ENCODE results near the gene AKT1S1. TPM values are rescaled to one million over a fixed set of nuclear protein-coding genes. Genes with fewer than 3 reads are reported as not detected.

The AKT1S1 gene
- total RNA-seq, 2 experiments from 2014 or later: 21.0 to 22.7 TPM

- H3K27ac Mint-ChIP-seq: peak overlapping the region; percentile 79
- H3K4me3 Mint-ChIP-seq: no peak overlapping the region
- H3K36me3 Mint-ChIP-seq: peaks cover 58% of the 10 kb centered on the region
- no peaks in the 10 kb centered on the region for H3K9me3 Mint-ChIP-seq
- H3K27me3 Mint-ChIP-seq: no peaks in the 10 kb centered on the region
- DNase-seq: no peak
- peaks cover 40% of the 10 kb centered on the region for H3K4me1 Mint-ChIP-seq
These were observed 36.0 kb upstream of the AKT1S1 start for GRCh38 chr19:49912965-49913685.

- H3K27me3 Mint-ChIP-seq: no peaks in the 10 kb centered on the region
- H3K4me3 Mint-ChIP-seq: peak overlapping the region; percentile 6
- no peaks in the 10 kb centered on the region for H3K9me3 Mint-ChIP-seq
- peaks cover 61% of the 10 kb centered on the region for H3K36me3 Mint-ChIP-seq
- H3K27ac Mint-ChIP-seq: peak overlapping the region; percentile 79
- DNase-seq: no peak
- H3K4me1 Mint-ChIP-seq: peaks cover 45% of the 10 kb centered on the region
These were observed 34.4 kb upstream of the AKT1S1 start for GRCh38 chr19:49911381-49912145.

DNA sequence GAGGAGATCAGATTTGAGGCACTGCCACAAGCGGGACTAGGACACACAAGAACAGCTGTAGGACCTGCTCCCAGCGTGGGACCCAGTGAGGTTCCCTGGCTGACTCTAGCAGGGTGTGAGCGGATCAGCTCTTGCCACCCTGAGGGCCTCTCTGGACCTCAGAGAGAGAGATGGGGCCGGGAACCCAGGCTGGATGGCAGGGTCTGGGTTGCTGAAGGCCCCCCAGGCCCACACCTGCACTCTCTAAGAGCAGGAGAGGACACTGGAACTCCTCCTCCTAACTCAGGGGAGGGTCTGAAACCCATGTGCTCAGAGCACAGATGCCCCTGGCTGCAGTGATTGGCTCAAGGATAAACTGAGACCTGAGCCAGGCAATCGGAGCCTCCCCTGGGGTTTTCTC lies 33.0 kb upstream of the AKT1S1 start:
- H3K27me3 Mint-ChIP-seq: no peaks in the 10 kb centered on the region
- no peaks in the 10 kb centered on the region for H3K9me3 Mint-ChIP-seq
- H3K27ac Mint-ChIP-seq: peak overlapping the region; percentile 29
- H3K4me1 Mint-ChIP-seq: peaks cover 45% of the 10 kb centered on the region
- H3K4me3 Mint-ChIP-seq: no peak overlapping the region
- H3K36me3 Mint-ChIP-seq: peaks cover 61% of the 10 kb centered on the region
- DNase-seq: no peak

DNA sequence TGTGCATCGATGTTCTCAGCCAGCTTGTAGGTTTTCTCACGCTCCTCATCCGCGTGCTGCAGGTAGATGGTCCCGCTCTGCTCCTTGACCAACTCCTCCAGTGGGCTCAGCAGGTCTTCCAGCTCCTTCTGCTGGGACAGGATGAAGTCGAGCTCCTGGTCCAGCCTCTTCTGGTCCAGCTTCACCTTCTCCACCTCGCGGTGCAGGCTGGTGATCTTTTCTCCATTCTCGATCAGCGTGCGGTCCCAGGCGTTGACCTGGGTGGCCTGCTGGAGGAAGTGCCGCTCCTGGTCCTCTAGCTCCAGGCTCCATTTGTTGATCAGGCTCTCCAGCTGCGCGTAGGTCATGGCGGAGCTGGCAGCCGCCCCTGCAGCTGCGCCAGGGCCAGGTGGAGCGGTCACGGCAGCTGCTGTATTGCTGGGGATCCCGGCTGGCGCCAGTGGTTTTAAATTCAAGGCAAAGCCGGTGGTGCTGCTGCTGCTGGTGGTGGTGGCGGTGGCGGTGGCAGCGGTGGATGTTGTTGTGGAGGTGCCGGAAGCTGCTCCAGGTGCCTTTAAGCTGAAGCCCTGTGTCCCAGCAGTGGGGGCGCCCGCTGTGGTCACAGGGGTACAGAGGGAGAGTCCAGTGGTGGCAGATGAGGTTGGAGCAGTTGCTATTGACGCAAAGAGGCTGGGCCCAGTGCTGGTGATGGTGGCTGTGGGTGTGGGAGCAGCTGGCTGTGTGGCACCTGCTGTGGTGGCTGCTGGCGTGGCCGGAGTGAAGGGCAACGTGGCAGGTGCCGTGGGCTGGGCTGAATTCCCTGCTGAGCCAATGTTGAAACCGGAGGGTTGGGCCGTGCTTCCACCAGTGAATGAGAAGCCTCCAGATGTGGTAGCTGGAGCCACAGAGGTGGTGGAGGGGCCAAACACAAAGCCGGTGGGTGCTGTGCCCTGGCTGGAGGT lies 31.6 kb upstream of the AKT1S1 start:
- Mint-ChIP-seq H3K4me1 (peaks cover 49% of the 10 kb centered on the region), H3K9me3 (no peaks in the 10 kb centered on the region), H3K27me3 (no peaks in the 10 kb centered on the region), H3K36me3 (peaks cover 54% of the 10 kb centered on the region), H3K27ac (no peak overlapping the region), H3K4me3 (no peak overlapping the region)
- DNase-seq: no peak

DNA sequence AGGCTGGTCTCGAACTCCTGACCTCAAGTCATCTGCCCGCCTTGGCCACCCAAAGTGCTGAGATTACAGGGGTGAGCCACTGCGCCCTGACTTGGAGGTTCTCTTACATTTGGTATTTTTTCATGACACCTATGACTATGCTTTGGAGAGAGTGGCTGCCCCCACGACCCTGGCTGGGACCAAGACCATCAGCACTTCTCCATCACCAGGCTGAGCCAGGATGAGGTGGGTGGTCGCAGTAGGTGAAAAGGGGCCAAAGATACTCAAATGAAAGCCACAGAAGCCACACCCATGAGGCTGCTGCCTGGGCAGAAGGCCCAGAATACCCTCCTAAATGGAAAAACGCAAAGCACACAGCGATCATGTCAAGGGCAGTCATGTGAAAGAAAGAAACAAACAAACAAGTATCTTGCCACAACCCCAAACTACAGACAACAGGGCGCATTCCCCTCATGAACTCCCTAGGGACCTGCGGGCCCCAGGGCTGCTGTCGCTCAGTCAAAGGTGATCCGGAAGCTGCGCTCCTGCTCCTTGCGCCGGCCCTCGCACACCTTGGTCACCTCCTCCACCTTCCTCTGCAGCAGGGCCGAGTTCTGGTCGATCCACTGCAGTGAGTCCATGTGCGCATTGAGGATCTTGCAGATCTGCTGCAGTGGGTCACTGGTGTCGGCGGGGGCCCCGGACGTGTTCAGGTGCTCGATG lies 30.7 kb upstream of the AKT1S1 start:
- peaks cover 46% of the 10 kb centered on the region for H3K4me1 Mint-ChIP-seq
- no peaks in the 10 kb centered on the region for H3K27me3 Mint-ChIP-seq
- no peak for DNase-seq
- H3K27ac Mint-ChIP-seq: no peak overlapping the region
- no peak overlapping the region for H3K4me3 Mint-ChIP-seq
- H3K9me3 Mint-ChIP-seq: no peaks in the 10 kb centered on the region
- peaks cover 49% of the 10 kb centered on the region for H3K36me3 Mint-ChIP-seq

- H3K27ac Mint-ChIP-seq: peak overlapping the region; percentile 20
- H3K9me3 Mint-ChIP-seq: no peaks in the 10 kb centered on the region
- peak overlapping the region; percentile 29 for H3K4me3 Mint-ChIP-seq
- peaks cover 43% of the 10 kb centered on the region for H3K36me3 Mint-ChIP-seq
- peaks cover 39% of the 10 kb centered on the region for H3K4me1 Mint-ChIP-seq
- no peaks in the 10 kb centered on the region for H3K27me3 Mint-ChIP-seq
- no peak for DNase-seq
These were observed 29.9 kb upstream of the AKT1S1 start for GRCh38 chr19:49906879-49907564.

DNA sequence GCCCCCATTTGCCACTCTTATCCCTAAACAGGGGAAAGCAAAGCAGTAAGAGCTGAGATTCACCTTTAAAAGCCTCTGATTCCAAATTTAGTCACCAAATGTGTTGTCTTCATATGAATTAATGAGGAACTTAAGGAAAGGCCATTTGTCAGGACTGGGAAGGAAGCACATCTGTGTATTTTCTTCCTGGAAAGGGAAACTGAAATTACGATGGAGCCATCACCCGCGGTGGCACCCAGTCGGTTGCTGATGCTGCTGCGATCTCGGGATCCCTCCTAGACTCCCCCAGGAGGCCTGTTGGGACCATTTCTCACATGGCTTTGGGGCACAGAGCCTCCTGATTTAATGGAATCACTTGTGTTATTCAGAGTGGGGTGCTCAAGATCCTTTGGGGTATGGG lies 27.0 kb upstream of the AKT1S1 start:
- DNase-seq: no peak
- Mint-ChIP-seq H3K9me3 (no peaks in the 10 kb centered on the region), H3K27ac (no peak overlapping the region), H3K27me3 (no peaks in the 10 kb centered on the region), H3K4me3 (no peak overlapping the region), H3K4me1 (peaks cover 39% of the 10 kb centered on the region), H3K36me3 (peaks cover 27% of the 10 kb centered on the region)

- peak; percentile 70 for DNase-seq
- Mint-ChIP-seq H3K27me3 (no peaks in the 10 kb centered on the region), H3K27ac (peak within 1 kb of the TSS; percentile 85), H3K4me1 (peaks cover 41% of the 10 kb centered on the region), H3K4me3 (peak within 1 kb of the TSS; percentile 68), H3K36me3 (peaks cover 2% of the 10 kb centered on the region), H3K9me3 (no peaks in the 10 kb centered on the region)
These were observed 19.9 kb upstream of the AKT1S1 start, which contains the start of gene IL4I1 for GRCh38 chr19:49896863-49897621. Gene IL4I1 (minus strand): TSS chr19:49896887. CDS start chr19:49896160, 727 bp downstream.

- Mint-ChIP-seq H3K4me3 (no peak overlapping the region), H3K36me3 (peaks cover 2% of the 10 kb centered on the region), H3K9me3 (no peaks in the 10 kb centered on the region), H3K4me1 (peaks cover 31% of the 10 kb centered on the region), H3K27ac (peak overlapping the region; percentile 85), H3K27me3 (no peaks in the 10 kb centered on the region)
- no peak for DNase-seq
These were observed 18.6 kb upstream of the AKT1S1 start for GRCh38 chr19:49895566-49896297.

- Mint-ChIP-seq H3K9me3 (no peaks in the 10 kb centered on the region), H3K4me3 (no peak overlapping the region), H3K27ac (no peak overlapping the region), H3K36me3 (peaks cover 2% of the 10 kb centered on the region), H3K27me3 (no peaks in the 10 kb centered on the region), H3K4me1 (peaks cover 26% of the 10 kb centered on the region)
- no peak for DNase-seq
These were observed 17.9 kb upstream of the AKT1S1 start for GRCh38 chr19:49894879-49895565.

DNA sequence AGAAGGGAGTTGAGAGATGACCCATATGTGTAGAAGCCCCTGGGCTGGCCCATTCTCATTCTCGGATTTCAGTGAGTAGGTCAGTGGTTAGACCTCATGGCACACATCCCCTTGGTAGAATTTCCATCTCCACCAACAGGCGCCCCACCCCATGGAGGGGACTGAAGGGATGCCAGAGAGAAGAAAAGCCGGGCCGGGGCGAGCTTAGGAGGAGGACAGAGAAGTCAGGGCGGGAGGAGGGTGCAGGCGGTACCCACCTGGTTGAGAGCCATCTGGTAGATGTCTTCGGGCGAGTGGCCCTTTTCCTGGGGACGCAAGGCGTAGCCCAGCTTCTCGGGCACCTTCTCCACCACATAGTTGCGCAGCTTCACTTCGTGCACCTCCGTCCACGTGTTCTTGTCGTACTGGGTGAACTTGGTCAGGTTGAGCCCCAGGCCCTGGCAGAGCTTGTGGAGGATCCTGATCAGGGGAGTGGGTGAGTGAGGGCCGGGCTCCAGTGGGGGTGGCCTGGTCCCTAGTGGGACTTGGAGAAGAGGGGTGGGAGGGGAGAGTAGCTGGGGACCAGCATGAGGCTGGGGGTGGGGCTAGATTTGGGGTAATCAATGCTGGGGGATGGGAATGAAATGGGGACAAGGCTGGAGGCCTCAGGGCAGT lies 17.0 kb upstream of the AKT1S1 start:
- H3K36me3 Mint-ChIP-seq: peaks cover 7% of the 10 kb centered on the region
- H3K4me3 Mint-ChIP-seq: no peak overlapping the region
- no peaks in the 10 kb centered on the region for H3K27me3 Mint-ChIP-seq
- no peak for DNase-seq
- peaks cover 26% of the 10 kb centered on the region for H3K4me1 Mint-ChIP-seq
- H3K9me3 Mint-ChIP-seq: peaks cover 2% of the 10 kb centered on the region
- no peak overlapping the region for H3K27ac Mint-ChIP-seq

DNA sequence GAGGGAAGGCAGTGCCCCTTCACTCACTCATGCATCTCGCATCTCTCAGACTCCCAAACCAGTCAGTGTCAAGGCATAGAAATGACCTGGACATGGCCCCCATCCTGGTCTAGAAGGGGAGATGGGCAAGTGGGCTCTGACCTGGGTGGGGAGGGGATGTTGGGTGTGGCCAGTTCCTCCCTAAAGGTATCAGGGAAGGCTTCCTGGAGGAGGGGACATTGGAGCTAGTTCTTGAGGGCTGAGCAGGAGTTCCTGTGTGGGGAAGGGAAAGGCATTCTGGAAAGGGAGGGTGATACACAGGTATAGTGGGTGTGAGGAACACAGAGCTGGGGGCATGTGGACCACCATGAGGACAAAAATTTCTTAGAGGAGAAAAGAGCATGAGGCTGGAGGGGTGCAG lies 15.6 kb upstream of the AKT1S1 start:
- Mint-ChIP-seq H3K9me3 (peaks cover 2% of the 10 kb centered on the region), H3K4me1 (peaks cover 23% of the 10 kb centered on the region), H3K27ac (no peak overlapping the region), H3K36me3 (peaks cover 10% of the 10 kb centered on the region), H3K4me3 (no peak overlapping the region), H3K27me3 (no peaks in the 10 kb centered on the region)
- no peak for DNase-seq
